GM18909 (cell line): Measurements from ENCODE around the gene HIVEP3.
A peak's percentile ranks its signal among the peaks of the same experiment; 100 is the strongest.

ENCODE experiments used
- ATAC-seq: cut with Tn5 transposase; IDR thresholded peaks from one replicate; pipeline ENCODE4 v1.9.1; 2021; ENCODE audit warnings: mild to moderate bottlenecking; ENCODE audit not compliant: unreplicated experiment, poor library complexity

The HIVEP3 gene

GRCh38 chr1:41582851-41583657 lies 335.7 kb downstream of the HIVEP3 start:
- ATAC-seq: no peak

- no peak for ATAC-seq
Measured at GRCh38 chr1:41582351-41582750, 336.4 kb downstream of the HIVEP3 start.

- ATAC-seq: no peak
Measured at GRCh38 chr1:41582004-41582325, 336.8 kb downstream of the HIVEP3 start.

- ATAC-seq: no peak
Measured at GRCh38 chr1:41581216-41582003, 337.3 kb downstream of the HIVEP3 start.

GRCh38 chr1:41580520-41581172 lies 338.1 kb downstream of the HIVEP3 start:
- no peak for ATAC-seq

GRCh38 chr1:41580021-41580420 lies 338.7 kb downstream of the HIVEP3 start:
- ATAC-seq: no peak

GRCh38 chr1:41578712-41579335 lies 339.9 kb downstream of the HIVEP3 start:
- ATAC-seq: no peak

- no peak for ATAC-seq
Measured at GRCh38 chr1:41576620-41577019, 342.1 kb downstream of the HIVEP3 start.

GRCh38 chr1:41576206-41576605 lies 342.5 kb downstream of the HIVEP3 start:
- ATAC-seq: no peak

- ATAC-seq: no peak
Measured at GRCh38 chr1:41574842-41575241, 343.9 kb downstream of the HIVEP3 start.

- peak; percentile 65 for ATAC-seq
Measured at GRCh38 chr1:41573785-41574713, 344.7 kb downstream of the HIVEP3 start.

- ATAC-seq: no peak
Measured at GRCh38 chr1:41573194-41573593, 345.5 kb downstream of the HIVEP3 start.

- no peak for ATAC-seq
Measured at GRCh38 chr1:41572224-41572623, 346.5 kb downstream of the HIVEP3 start.

GRCh38 chr1:41571041-41571440 lies 347.7 kb downstream of the HIVEP3 start:
- no peak for ATAC-seq

- ATAC-seq: no peak
Measured at GRCh38 chr1:41568204-41568603, 350.5 kb downstream of the HIVEP3 start.

GRCh38 chr1:41566969-41567368 lies 351.8 kb downstream of the HIVEP3 start:
- no peak for ATAC-seq

GRCh38 chr1:41566274-41566885 lies 352.3 kb downstream of the HIVEP3 start:
- no peak for ATAC-seq

GRCh38 chr1:41564741-41565475 lies 353.8 kb downstream of the HIVEP3 start:
- no peak for ATAC-seq

- ATAC-seq: no peak
Measured at GRCh38 chr1:41562328-41562727, 356.4 kb downstream of the HIVEP3 start.
